ENCODE measurements around the gene SUN3. TPM values are rescaled to one million over a fixed set of nuclear protein-coding genes. Genes with fewer than 3 reads are reported as not detected.

The SUN3 gene
- total RNA-seq, 4 donors from 2014 or later: not detected

DNA sequence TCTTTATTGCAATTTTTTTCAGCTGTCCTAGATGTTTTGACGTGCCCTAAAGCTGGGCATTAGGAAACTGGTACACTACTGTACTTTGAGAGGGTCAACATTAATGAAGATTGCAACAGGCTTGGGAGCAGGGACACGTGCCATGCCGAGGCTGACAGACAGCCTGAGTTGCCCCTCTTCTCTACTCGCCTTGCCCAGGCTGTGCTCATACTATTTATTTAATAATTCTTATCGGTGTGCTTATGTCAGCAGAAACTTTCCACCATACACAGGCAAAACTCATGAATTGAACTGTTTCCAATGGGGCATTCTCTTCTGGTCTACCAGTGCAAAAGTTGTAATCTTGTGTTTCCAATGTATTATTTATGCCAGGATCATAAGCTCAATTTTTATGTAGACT, 30.8 kb upstream of the SUN3 start:
- DNase-seq (ENCODE audit: low spot score in 2 of 2): no peak
- H3K4me3 ChIP-seq (ENCODE audit: low read depth, poor library complexity, severe bottlenecking): no peak overlapping the region
- intact Hi-C loops (cut with DNase I; ENCODE audit: low total_unique reads): no loop called here
- TF ChIP-seq POLR2A (IDR thresholded peaks at IDR 0.05): no peak
- TF ChIP-seq CTCF (IDR thresholded peaks at IDR 0.05): no peak
- WGBS, 2 donors: 91 to 95% methylated on average over 5 of the region's 5 CpGs

DNA sequence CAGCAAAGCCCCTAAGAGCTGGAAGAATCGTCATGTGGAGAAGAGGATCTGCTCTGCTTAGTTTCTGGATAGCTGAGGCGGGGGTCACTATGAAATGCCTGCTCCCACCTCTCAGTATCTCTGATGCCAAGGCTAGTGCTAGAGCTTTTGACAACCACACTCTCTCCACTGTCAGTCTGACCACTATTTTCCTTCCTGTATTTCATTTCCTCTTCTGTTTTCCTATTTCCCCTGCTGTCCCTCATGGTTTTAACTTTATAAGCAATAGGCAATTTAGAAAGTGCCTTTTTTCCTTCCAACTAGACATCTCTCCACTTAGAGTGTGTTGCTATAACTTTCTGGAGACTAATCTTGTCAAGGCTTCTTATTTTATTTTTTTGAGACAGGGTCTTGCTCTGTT, 30.1 kb upstream of the SUN3 start:
- no peak overlapping the region for H3K4me3 ChIP-seq (ENCODE audit: low read depth, poor library complexity, severe bottlenecking)
- intact Hi-C loops (cut with DNase I; ENCODE audit: low total_unique reads): no loop called here
- 82 to 92% methylated on average over 2 of the region's 2 CpGs for WGBS, 2 donors
- no peak for TF ChIP-seq POLR2A (IDR thresholded peaks at IDR 0.05)
- TF ChIP-seq CTCF (IDR thresholded peaks at IDR 0.05): no peak
- DNase-seq (ENCODE audit: low spot score in 2 of 2): no peak

- intact Hi-C loops (cut with DNase I; ENCODE audit: low total_unique reads): no loop called here
- 80 to 89% methylated on average over 2 of the region's 2 CpGs for WGBS, 2 donors
- TF ChIP-seq POLR2A (IDR thresholded peaks at IDR 0.05): no peak
- TF ChIP-seq CTCF (IDR thresholded peaks at IDR 0.05): no peak
- H3K4me3 ChIP-seq (ENCODE audit: low read depth, poor library complexity, severe bottlenecking): no peak overlapping the region
- DNase-seq (ENCODE audit: low spot score in 2 of 2): no peak
Observed at GRCh38 chr7:48053736-48054135, 24.8 kb upstream of the SUN3 start.

DNA sequence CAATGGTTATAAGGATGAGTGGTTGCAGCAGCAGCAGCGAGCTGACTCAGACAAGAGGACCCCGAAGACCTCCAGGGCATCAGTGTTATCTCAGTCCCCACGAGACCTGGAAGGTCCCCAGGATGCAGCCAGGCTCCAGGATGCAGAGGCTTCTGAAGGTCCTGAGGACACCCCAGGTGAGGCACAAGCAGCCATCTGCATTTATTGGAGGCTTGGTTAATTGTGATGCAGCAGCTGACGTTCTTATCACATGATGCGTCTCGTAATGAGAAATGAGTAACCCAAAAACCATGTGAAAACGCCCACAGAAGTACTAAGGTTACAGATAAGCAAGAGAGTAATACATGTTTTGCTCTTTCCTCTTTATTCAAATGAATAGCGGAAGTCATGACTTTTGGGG, 23.8 kb upstream of the SUN3 start:
- DNase-seq (ENCODE audit: low spot score in 2 of 2): no peak
- H3K4me3 ChIP-seq (ENCODE audit: low read depth, poor library complexity, severe bottlenecking): no peak overlapping the region
- no peak for TF ChIP-seq POLR2A (IDR thresholded peaks at IDR 0.05)
- TF ChIP-seq CTCF (IDR thresholded peaks at IDR 0.05): no peak
- 72 to 80% methylated on average over 8 of the region's 8 CpGs for WGBS, 2 donors
- intact Hi-C loops (cut with DNase I; ENCODE audit: low total_unique reads): no loop called here

- intact Hi-C loops (cut with DNase I; ENCODE audit: low total_unique reads): no loop called here
- DNase-seq (ENCODE audit: low spot score in 2 of 2): no peak
- WGBS, 2 donors: 83 to 85% methylated on average over 8 of the region's 8 CpGs
Observed at GRCh38 chr7:48049850-48050249, 20.9 kb upstream of the SUN3 start.

More at GRCh38 chr7:48049850-48050249, 20.9 kb upstream of the SUN3 start:
- no peak for TF ChIP-seq CTCF (IDR thresholded peaks at IDR 0.05)
- no peak for TF ChIP-seq POLR2A (IDR thresholded peaks at IDR 0.05)
- H3K4me3 ChIP-seq (ENCODE audit: low read depth, poor library complexity, severe bottlenecking): no peak overlapping the region

Measured in lower leg skin (tissue), 4 donors.